IPS-11a (cell line): ENCODE measurements around the gene PPIE.

Experiments used
- H3K4me3 ChIP-seq: one replicate; pipeline ENCODE4 v1.5.1; 2013; ENCODE audit warnings: low read depth, low read length, control low read depth

The PPIE gene

DNA sequence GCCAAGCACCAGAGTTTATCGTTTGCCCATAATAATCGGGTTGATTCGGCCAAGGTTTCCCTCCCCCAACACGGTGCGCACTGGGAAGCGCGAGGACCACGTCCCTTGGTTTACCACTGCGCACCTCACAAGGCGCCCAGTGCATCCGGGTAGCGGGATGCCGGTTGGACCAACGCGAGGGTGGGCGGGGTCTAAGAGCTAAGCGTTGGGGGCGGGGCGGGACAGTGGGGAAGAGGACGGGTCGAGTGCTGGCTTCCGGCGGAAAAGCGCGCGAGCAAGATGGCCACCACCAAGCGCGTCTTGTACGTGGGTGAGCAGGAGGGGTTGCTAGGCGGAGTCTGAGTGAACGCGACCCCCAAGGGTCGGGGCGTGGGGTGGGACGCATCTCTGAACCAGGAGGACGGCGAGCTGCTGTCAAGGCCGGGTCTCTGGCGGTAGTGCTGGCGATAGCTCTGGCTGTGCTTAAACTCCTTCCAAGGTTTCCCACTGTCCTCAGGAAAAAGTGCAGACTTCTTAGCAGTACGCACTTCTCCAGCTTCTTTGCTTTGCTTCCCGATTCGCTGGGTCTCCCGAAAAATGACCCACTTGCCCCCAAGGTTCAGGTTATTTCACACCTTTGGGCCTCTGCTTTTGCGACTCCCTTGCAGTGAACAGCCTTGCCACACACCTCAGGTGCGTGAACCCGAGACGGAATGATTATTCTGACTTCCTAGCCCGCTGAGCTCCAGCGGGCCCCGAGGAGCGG lies at the start of gene PPIE:
PPIE (plus strand) TSS at position 261 of the 745 bp plus-strand sequence; CDS start at position 280, 19 bp downstream.
- H3K4me3 ChIP-seq, result peak within 1 kb of the TSS; percentile 90

DNA sequence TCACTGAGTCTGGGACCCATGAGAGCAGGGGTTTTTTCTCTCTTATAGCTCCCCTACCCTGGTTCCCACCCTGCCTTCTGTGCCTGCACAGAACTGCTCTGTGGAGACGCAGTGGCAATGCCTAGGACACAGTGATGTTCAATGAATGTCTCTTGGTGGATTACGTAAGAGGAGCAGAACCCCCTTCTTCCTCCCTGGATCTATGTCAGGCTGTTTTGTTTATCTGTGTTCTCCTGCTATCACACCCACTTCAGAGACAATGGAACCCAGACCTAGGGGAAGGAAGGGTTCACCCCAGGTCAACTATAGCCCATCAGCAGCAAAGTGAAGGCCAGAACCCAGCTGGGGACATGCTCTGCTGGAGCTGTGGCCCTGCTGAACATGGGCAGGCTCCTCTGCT lies 49.5 kb upstream of the PPIE start:
- H3K4me3 ChIP-seq, result no peak overlapping the region

DNA sequence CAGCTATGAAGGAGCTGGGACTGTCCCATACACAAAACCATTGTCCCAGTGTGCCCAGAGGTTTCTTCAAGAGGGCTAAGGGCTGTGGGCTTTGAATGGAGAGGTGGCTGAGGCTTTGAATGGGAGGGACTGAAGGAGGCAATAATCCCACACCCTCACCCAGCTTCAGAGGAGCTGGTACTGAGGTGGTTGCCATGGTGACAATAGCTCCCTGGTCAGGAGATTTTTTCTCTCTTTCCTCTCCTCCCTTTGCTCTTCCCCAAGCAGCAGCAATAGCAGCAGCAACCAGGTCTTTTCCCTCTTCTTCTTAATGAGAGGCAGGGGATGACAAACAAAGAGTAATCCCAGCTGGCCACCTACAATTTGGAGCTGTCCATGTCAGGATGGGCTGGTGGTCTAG lies 49.0 kb upstream of the PPIE start:
- H3K4me3 ChIP-seq, result no peak overlapping the region

DNA sequence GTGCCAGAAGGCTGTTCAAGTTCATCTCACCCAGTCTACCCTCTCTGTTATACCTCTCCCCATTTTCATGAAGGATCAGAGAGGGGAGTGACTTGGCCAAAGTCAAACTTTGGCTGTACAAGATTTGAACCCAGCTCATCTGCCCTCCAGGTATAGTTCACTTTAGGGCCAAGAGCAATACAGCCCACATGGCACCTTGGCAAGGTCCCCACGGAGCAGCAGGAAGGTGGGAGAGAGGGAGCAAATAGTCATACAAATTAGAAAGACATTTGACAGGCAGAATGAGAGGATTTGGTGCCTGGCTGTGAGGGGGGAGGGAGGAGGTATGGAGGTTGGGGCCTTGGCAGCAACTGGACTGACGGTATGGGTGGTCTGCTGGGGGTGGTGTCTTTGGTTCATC lies 48.5 kb upstream of the PPIE start:
- H3K4me3 ChIP-seq, result no peak overlapping the region

DNA sequence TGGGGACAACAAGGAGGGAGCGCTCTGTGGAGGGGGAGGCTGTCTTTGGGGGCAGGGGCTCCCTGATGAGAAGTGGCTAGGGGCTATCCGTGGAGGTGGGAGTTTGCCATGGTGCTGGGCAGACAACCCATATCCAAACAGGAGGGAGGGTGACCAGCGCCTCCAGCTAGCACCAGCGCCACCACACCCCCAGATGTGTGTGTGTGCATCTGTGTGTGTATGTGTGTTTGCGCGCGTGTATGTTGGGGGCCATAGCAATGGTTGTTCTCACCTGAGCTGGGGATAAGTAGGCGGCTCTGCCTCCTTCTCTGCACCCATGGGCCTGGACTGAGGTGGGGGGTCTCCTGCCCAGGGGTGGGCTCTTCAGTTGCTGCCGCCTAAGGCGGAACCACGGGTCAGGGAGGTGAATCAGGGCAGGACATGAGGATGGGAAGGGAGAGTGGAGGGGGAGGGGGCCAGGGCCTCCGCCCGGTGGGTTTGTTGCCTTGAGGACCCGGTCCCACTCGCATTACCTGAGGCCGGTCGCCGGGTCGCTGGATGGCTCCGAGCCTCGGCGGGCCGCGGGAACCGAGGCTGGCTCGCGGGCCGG lies 47.8 kb upstream of the PPIE start:
- H3K4me3 ChIP-seq, result no peak overlapping the region

DNA sequence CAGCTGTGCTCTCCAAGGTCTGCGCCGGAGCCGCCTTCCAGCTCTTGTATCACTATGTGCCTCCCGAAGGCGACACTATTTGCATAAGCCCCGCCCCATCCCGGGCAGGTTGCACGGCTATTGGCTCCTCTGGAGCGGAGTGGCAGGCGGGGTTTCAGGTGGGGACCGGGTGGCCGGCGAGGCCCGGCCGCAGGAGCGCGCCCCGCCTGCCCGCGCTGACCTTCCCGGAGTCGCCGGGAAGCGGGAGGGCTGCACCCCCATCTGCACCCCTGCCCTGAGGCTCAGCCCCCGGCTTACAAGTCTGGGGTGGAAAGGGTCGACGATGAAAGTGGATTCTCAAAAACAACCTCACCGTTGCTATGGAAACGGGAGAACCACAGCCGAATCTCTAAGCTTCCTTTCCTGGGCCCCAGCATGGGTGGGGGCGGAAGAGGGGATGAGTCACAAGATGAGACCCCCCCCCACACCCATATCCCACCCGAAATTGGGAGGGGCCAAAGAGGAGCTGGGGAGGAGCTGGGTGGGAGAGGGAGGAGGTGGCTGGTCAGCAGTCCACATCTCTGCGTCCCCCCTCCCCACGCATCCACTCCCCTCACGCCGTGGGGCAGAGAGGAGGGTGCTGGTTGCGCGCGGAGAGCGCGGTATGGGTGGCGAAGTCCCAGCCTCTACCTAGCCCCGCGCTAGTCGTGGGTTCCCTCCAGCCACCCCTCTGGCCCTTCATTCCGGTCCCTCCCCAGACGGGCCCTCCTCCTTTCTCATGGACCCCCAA lies 47.1 kb upstream of the PPIE start, which contains the start of gene HPCAL4:
HPCAL4 (minus strand) TSS at position 51 of the 769 bp plus-strand sequence. CDS start 6,830 bp downstream, outside the sequence.
- no peak within 1 kb of the TSS for H3K4me3 ChIP-seq

DNA sequence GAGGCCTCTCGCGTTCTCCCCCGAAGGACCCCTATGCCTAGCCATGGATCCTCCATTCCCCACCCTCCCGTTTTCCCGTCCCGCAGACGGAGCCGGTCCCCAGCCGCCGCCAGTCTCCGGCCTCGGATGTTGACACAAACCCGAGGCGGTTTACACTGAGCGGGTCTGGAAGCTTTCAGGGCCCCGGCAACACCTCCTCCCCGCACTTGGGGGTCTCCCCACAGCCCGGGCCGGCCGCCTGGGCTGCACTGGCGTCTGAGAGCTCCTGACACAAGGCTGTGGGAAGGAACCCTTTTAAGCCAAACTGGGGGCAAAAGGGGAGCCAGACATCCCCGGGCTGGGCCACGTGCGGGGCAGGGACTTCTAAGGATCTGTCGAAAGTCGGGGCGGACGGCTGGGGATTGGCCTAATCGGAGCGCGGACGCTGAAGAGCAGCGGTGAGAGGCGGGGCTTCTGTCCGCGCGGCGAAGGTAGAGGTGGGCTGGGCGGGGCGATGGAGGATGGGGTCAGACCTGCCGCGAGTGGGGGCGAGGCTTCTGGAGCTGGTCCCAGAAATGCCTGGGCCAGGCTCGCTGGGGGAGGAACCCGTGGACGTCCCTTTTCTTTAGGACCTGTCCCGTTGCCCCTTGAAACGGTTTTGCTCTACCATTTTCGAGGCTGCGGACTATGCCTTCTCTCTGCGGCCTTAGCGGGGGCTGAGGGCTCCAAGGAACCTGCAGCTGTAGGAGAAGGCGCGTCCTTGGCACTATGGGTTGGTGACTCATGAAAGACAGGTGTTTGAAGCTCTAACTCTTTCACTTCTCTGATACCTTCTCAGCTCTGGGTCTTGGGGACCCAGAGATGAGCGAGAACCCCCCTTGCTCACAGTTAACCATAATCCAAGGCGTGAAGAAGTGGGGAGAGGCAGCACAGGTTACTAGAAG lies 46.3 kb upstream of the PPIE start:
- no peak overlapping the region for H3K4me3 ChIP-seq

DNA sequence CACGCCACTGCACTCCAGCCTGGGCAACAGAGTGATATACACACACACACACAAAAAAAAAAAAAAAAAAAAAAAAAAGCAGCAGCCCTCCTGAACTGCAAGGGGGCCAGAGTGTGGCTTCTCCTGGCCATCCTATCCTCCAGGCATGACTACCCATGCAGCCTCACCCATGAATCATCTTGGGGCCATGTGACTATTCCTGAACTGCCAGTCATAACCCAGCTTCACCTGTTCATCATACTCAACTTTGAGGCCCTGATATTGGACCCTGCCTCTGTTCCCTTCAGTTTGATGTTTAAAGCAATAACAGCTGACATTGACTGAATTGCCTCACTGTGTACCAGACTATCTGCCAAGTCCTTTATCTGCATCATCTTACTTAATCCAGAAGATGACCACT lies 44.7 kb upstream of the PPIE start:
- H3K4me3 ChIP-seq, result no peak overlapping the region

DNA sequence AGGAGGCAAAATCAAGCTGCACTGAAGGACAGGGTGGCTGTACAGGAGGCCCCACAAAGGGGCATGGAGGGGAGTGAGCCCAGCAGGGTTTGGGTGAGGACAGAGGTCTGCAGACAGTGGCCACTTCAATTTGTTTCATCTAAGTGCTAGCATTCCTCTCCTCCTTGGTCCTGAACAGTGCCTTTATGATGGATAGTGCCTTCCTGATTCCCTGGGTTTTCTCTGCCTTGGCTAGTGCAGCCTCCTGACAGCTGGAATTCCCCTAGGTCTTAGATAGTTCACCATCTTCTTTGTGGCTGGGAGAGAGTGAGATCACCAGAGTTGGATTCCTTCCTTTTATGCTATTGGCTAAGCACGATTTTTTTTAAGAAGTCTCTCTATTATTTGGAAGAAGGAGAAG lies 43.7 kb upstream of the PPIE start:
- H3K4me3 ChIP-seq, result no peak overlapping the region

DNA sequence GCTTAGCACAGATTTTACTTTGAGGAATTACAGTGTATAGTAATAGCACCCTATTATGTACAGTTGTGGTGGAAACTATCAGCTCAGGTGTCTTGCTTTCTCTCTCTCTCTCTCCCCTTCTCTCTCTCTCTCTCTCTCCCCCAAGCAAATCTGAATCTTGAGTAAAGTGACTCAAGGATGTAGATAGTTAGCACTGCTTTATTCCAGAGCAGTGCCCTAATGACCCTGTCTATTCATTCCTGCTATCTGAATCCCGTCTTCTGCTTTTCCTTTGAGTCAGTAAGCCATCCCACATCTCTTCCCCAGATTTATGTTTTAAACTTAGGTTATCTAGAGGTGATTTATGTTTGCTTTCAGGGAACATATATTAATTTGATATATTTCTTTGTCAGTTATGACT lies 42.2 kb upstream of the PPIE start:
- H3K4me3 ChIP-seq, result no peak overlapping the region

DNA sequence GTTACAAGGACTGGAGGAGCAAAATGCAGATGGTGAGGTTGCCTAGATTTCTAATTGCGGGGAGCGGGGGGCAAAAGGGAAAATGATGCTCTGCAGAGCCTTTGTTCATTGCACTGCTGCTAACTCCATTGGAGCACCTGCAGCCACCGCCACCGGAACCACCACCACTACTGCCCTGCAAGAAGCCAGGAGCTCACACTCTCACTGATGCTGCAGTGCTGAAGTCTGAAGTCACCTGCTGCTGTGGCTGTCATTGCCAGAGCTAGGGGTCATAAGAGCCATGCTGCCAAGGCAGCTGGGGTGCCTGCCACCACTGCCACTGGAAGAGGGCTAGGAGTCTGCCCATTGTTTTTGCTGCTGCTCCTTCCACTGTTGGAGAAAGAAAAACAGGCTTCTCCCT lies 40.1 kb upstream of the PPIE start:
- H3K4me3 ChIP-seq, result no peak overlapping the region

DNA sequence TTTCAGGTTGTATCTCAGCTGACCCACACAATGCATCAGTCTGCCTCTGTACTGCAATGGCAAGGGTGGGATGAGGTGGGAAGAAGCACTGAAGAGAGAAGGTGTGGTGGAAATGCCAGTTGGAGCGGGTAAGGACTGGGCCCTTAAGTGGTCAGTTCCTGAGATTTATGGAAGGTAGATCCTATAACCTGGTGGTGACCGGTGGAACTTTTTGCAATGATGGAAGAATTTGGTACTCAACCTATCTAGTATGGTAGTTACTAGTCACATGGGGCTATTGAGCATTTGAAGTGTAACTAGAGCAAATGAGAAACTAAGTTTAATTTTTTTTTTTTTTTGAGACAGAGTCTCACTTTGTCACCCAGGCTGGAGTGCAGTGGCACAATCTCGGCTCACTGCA lies 39.3 kb upstream of the PPIE start:
- H3K4me3 ChIP-seq, result no peak overlapping the region

DNA sequence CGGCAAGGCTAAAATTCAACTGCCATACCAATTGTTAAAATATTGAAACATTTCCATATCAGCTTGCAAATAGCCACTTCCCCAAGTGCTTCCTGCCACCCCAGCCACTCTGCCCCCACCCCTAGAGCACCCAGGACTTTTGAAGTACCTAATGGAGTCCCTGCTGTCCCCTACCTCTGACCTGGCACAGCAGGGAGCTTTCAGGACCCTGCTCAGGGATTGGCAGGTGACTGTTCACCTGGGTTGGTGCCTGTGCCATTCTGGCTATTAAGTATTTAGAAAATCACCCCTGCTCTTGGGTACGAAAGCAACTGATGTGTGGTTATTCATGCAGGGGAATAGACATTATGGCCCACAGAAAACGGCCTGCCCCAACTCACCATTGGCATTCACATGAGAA lies 38.3 kb upstream of the PPIE start:
- no peak overlapping the region for H3K4me3 ChIP-seq

DNA sequence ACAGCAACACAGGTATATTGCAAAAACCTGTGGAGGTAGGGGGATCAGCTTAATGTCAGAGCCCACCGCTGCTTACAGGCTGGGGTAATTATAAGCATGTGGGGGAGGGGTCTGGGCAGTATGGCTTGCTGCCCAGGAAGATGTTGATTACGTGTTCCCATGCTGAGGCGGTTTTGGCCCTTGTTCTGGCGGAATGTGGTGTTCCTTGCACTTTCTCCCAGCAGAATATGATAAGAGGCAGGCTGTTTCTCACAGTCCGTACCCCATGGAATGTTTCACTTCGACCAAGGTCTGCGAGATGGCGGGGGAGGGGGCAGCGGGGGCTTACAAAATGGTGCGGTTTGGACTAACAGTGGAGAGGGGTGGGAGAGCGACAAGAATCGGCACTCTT lies 37.6 kb upstream of the PPIE start:
- no peak overlapping the region for H3K4me3 ChIP-seq

DNA sequence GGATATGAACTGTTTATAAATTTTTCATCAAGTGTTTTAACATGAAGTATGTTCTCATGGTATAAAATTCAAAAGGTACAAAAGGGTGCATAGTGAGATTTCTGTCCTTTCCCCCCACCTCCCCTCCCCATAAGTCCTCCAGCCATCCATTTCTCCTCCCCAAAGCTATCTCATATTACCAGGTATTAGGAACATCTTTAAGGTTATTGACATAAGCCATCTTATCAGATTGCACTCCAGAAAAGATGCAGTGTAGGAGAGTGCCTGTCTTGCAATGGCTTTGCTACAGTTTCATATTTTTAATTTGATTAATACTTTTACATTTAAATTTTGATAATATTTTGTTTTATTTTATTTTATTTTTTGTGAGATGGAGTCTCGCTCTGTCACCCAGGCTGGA lies 33.9 kb upstream of the PPIE start:
- H3K4me3 ChIP-seq, result no peak overlapping the region

DNA sequence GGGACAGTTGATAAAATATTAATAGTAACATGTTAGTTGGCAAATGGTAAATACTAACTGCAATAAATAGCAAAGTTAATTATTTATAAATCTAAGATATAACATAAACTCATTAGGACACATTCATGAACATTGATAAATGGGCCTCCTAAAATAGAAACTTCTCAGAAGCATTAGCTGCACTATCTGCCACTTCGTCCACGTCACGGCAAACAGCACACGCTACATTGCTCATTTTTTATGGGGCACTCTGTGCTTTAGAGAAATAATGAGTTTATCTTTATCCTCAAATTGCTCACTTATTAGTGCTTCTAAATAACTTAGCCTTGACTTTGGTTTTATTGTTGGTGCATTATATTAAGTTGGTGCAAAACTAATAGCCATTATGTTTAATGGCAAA lies 31.2 kb upstream of the PPIE start:
- no peak overlapping the region for H3K4me3 ChIP-seq

DNA sequence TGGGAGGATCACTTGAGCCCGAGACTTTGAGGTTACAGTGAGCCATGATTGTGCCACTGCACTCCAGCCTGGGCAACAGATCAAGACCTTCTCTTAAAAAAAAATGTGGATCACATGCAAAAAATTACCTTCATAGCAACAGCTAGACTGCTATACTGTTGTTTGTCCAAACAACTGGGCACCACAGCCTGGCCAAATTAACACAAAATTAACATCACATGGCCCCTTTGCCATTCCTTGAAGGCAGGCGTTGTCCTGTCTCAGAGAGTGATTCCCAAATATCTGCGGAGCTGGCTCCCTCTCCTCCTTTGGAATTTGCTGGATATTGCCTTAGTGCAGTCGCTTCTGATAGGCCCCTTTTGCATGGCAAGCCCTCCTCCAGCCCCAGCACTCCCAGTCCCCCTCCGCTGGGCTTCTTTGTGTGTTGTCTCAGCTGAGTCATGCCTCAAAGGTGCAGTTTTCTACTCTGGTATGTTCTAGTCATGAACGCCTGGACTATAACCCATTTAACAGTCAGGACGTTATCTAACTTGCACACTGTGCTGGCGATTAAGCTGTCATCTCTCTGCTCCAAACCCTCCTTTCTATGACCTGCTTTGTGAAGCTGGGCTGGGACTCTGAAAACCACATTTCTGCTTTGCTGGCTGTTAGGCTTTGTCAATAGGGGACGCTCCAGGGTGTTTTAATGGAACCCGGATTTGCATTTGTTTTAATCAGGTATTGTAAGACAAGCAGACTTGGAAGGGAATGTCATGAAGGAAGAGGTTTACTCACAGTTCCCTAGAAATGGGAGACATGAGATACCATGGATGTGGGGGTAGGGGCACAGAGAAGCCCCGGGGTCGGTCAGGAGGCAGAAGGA lies 27.3 kb upstream of the PPIE start:
- H3K4me3 ChIP-seq, result no peak overlapping the region

DNA sequence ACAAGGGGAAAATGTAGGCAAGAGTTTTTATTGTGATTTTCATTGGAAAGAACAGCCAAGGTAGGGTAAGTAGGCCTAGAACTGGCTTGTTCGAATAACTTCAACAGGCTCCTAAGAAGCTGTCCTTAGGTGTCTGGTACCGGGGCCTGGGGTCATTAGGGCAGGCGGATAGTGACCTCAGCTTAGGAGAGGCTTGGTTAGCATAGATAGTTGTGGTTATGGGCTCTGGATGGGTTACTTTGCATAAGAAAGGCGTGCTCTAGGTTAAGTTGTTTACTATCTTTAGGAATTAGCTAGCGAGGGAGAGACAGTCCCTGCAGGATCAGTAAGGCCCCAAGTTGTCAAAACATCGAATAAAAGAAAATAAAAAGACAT lies 26.7 kb upstream of the PPIE start:
- H3K4me3 ChIP-seq, result no peak overlapping the region

DNA sequence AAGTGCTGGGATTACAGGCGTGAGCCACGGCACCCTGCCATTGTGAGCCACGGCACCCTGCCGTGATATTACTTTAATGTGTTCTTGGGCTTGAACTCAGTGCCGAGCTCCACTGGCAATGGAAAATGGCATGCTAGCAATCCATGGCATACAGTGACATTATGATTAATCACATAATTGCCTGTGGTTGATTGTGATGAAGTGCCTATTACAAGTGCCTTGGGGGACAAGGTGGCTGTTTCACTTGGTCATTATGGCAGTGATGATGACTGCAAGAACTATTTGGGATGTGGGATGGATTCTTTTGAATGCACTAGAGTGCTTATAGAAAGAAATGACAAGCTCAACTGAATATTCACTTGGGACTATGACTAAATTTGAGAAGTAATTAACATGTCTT lies 25.1 kb upstream of the PPIE start:
- H3K4me3 ChIP-seq, result no peak overlapping the region

DNA sequence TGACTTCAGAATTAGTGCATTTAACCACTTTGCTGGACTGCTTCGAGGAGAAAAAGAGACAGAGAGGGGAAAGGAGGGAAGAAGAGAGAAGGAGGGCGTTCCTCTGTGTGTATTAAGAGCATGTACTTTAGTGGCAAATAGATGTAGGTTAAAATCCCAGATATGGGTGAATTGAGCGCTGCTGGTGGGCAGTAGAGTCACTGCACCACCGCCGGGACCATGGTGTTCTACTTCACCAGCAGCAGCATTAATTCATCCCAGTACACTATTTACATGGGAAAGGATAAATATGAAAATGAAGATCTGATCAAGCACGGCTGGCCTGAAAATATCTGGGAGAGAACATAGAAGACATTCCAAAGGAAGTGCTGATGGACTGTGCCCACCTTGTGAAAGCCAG lies 20.9 kb upstream of the PPIE start:
- H3K4me3 ChIP-seq, result no peak overlapping the region
